ENCODE data around the gene SETD3. TPM values are rescaled to one million over a fixed set of nuclear protein-coding genes. Genes with fewer than 3 reads are reported as not detected.
A peak's percentile ranks its signal among the peaks of the same experiment; 100 is the strongest.

SETD3 gene
- total RNA-seq, 5 donors from 2014 or later (not counting 1 experiment from before 2014, with no cell fraction given), result 47.7 to 64.6 (median 52.4) TPM

DNA sequence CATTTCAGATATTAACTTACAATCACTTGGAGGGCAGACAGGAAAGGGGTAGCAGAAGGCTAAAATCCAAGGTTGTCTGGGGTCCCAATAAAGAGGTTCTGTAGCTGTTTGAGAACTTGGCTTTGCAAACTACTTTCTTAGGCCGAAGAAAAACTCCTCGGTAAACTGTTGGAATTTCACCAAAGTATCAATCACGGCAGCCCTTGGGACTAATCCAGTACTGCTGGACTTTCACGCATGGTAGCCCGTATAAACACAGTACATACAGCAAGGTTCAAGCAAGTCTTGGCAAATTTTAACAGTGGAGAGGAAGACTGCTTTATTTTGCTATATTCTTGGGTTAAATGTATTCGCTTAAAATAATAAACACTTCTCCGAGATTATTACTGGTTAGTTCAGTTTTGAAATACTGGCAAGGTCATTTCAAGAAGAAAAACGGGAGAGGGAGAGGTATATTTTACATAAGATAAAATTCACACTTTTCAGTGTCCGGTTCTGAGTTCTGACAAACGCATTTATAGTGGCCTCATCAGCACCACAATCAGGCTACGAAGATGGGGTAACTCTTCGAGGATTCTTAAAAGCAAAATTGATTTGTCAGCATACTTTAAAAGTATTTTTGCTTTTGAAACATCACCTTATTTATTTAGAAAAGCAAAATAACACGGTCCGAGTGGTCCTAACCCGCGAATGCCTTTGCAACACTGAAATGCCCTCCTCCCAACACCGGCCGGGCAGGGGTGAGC lies 1.3 kb downstream of the SETD3 start:
- H3K9me3 ChIP-seq, result no peaks in the 10 kb centered on the region
- 29% methylated on average over 6 of the region's 18 CpGs for WGBS (ENCODE audit: insufficient coverage)
- peaks cover 3% of the 10 kb centered on the region for H3K36me3 Mint-ChIP-seq
- peaks cover 51 to 62% (median 61%) of the 10 kb centered on the region in 3 donors for H3K4me1 Mint-ChIP-seq
- ChIA-PET CTCF (no interaction called here), POLR2A (no interaction called here)
- H3K9me3 Mint-ChIP-seq, result no peaks in the 10 kb centered on the region
- no peaks in the 10 kb centered on the region for H3K36me3 ChIP-seq (ENCODE audit: control insufficient read depth in 2 of 2, extremely low read depth in 1 of 2, insufficient read depth in 1 of 2, low read length in 1 of 2)
- peak overlapping the region; percentile 23 to 75 for H3K27ac Mint-ChIP-seq
- no peak for ATAC-seq (replicated peaks in 1 of 4)
- H3K4me3 Mint-ChIP-seq, result peak overlapping the region; percentile 90 to 96 (median 92)
- H3K27ac ChIP-seq (ENCODE audit: low read length), result no peak overlapping the region
- peaks cover 20 to 23% of the 10 kb centered on the region in 2 experiments for H3K4me1 ChIP-seq (ENCODE audit: control insufficient read depth in 1 of 2, extremely low read depth in 1 of 2, insufficient read depth in 2 of 2, low read length in 2 of 2)
- DNase-seq, result no peak
- H3K27me3 ChIP-seq (replicated peaks in 1 of 2; ENCODE audit: control insufficient read depth in 2 of 2, extremely low read depth in 1 of 2, insufficient read depth in 2 of 2, low read length in 1 of 2), result no peaks in the 10 kb centered on the region
- no peaks in the 10 kb centered on the region for H3K27me3 Mint-ChIP-seq
- H3K4me3 ChIP-seq (ENCODE audit: control insufficient read depth in 1 of 2, extremely low read depth in 1 of 2, low read length in 1 of 2), result peak overlapping the region; percentile 57 to 72

DNA sequence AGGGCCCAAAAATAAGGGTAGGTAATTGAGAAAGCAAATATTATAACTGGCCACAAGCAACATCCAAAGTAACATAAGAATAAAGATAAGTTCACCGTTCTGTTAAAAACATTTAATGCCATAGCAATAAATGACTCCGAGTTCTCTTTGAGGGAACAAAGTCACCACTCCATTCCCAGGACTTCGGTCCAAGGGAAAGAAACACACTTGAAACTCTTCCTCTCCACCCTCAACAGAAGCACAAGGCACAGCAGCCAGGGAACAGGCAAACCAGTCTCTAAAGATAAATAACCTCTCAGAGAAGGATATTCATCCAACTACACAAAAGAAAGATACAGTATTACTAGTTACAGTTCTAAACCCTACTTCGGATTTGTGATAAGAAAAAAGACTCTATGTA lies 2.5 kb downstream of the SETD3 start:
- no peak for DNase-seq
- Mint-ChIP-seq H3K36me3 (peaks cover 3% of the 10 kb centered on the region), H3K27ac (no peak overlapping the region)

DNA sequence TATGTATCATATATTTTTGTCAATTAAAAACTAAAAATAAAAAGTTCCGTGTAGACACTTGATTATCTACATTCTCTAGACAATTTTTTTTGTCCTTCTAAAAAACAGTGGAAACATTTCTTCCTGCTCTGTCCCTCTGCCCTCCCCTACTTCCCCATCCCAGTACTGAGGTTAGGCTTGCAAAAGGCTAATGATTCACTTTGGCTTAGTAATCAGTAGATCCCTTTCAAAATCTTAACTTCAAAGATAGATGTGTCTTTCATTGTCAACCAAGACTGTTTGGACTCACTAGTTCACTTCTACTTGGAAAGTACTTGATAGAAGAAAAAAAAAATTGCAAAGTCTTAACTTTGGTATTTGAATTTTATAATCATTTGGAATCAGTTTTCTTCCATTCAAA lies 3.8 kb downstream of the SETD3 start:
- ATAC-seq (replicated peaks in 1 of 4) (no peak), DNase-seq (no peak)
- no peaks in the 10 kb centered on the region for H3K27me3 ChIP-seq (replicated peaks in 1 of 2; ENCODE audit: control insufficient read depth in 2 of 2, extremely low read depth in 1 of 2, insufficient read depth in 2 of 2, low read length in 1 of 2)
- peaks cover 3% of the 10 kb centered on the region for H3K36me3 Mint-ChIP-seq
- POLR2A ChIA-PET, result no interaction called here
- H3K27ac Mint-ChIP-seq, result no peak overlapping the region
- no peaks in the 10 kb centered on the region for H3K27me3 Mint-ChIP-seq
- peaks cover 31 to 51% (median 51%) of the 10 kb centered on the region in 3 donors for H3K4me1 Mint-ChIP-seq
- H3K9me3 Mint-ChIP-seq, result no peaks in the 10 kb centered on the region
- no peaks in the 10 kb centered on the region for H3K9me3 ChIP-seq
- no peak overlapping the region for H3K4me3 Mint-ChIP-seq
- no peaks in the 10 kb centered on the region for H3K36me3 ChIP-seq (ENCODE audit: control insufficient read depth in 2 of 2, extremely low read depth in 1 of 2, insufficient read depth in 1 of 2, low read length in 1 of 2)
- CTCF ChIA-PET, result no interaction called here
- H3K4me3 ChIP-seq (ENCODE audit: control insufficient read depth in 1 of 2, extremely low read depth in 1 of 2, low read length in 1 of 2), result no peak overlapping the region
- no CpG with 5 or more reads among the region's 1 CpG for WGBS (ENCODE audit: insufficient coverage)
- H3K27ac ChIP-seq (ENCODE audit: low read length), result no peak overlapping the region
- H3K4me1 ChIP-seq (ENCODE audit: control insufficient read depth in 1 of 2, extremely low read depth in 1 of 2, insufficient read depth in 2 of 2, low read length in 2 of 2), result peaks cover 10 to 15% of the 10 kb centered on the region in 2 experiments

More for the DNA sequence above, 2.5 kb downstream of the SETD3 start:
- Mint-ChIP-seq H3K9me3 (no peaks in the 10 kb centered on the region), H3K4me1 (peaks cover 44 to 58% (median 57%) of the 10 kb centered on the region in 3 donors), H3K27me3 (no peaks in the 10 kb centered on the region), H3K4me3 (peak overlapping the region in 2 of 3 donors; percentile 0 to 7)
- H3K27me3 ChIP-seq (replicated peaks in 1 of 2; ENCODE audit: control insufficient read depth in 2 of 2, extremely low read depth in 1 of 2, insufficient read depth in 2 of 2, low read length in 1 of 2), result no peaks in the 10 kb centered on the region
- POLR2A ChIA-PET, result no interaction called here
- no peaks in the 10 kb centered on the region for H3K36me3 ChIP-seq (ENCODE audit: control insufficient read depth in 2 of 2, extremely low read depth in 1 of 2, insufficient read depth in 1 of 2, low read length in 1 of 2)
- WGBS (ENCODE audit: insufficient coverage), result 100% methylated on average over 2 of the region's 4 CpGs
- no peak overlapping the region for H3K4me3 ChIP-seq (ENCODE audit: control insufficient read depth in 1 of 2, extremely low read depth in 1 of 2, low read length in 1 of 2)
- H3K27ac ChIP-seq (ENCODE audit: low read length), result no peak overlapping the region
- no peaks in the 10 kb centered on the region for H3K9me3 ChIP-seq
- CTCF ChIA-PET, result no interaction called here
- ATAC-seq (replicated peaks in 1 of 4), result no peak
- H3K4me1 ChIP-seq (ENCODE audit: control insufficient read depth in 1 of 2, extremely low read depth in 1 of 2, insufficient read depth in 2 of 2, low read length in 2 of 2), result peaks cover 17 to 23% of the 10 kb centered on the region in 2 experiments

DNA sequence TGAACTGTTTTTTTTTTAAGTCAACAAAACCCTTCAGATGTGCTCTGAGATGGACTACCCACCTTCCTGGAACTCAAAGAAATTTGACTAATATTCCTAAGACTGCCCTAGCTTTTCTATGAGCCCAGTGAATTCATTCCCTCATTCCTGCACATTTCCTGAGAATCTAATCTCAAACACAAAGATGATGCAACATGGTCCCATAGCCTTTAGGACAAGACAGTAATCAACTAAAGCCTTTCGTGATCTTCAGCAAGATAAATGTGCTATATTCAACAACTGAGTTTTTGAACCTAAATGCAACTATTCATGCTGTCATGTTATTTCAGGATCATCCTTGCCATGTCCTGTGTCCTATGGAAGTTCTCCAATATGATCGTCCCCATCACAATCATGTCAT lies 5.0 kb downstream of the SETD3 start:
- no peak for ATAC-seq (replicated peaks in 1 of 4)
- Mint-ChIP-seq H3K36me3 (peaks cover 3% of the 10 kb centered on the region), H3K27ac (no peak overlapping the region), H3K4me3 (no peak overlapping the region), H3K27me3 (no peaks in the 10 kb centered on the region), H3K4me1 (peaks cover 31 to 51% (median 48%) of the 10 kb centered on the region in 3 donors), H3K9me3 (no peaks in the 10 kb centered on the region)
- no peaks in the 10 kb centered on the region for H3K36me3 ChIP-seq (ENCODE audit: control insufficient read depth in 2 of 2, extremely low read depth in 1 of 2, insufficient read depth in 1 of 2, low read length in 1 of 2)
- H3K27ac ChIP-seq (ENCODE audit: low read length), result no peak overlapping the region
- peaks cover 10 to 13% of the 10 kb centered on the region in 2 experiments for H3K4me1 ChIP-seq (ENCODE audit: control insufficient read depth in 1 of 2, extremely low read depth in 1 of 2, insufficient read depth in 2 of 2, low read length in 2 of 2)
- no peak overlapping the region for H3K4me3 ChIP-seq (ENCODE audit: control insufficient read depth in 1 of 2, extremely low read depth in 1 of 2, low read length in 1 of 2)
- POLR2A ChIA-PET, result interaction anchor here in 1 of 2 donors (0.6 kb wide), 1 partner anchor 80 kb away, joined by 4 read pairs; no protein-coding TSS in a partner anchor
- H3K27me3 ChIP-seq (replicated peaks in 1 of 2; ENCODE audit: control insufficient read depth in 2 of 2, extremely low read depth in 1 of 2, insufficient read depth in 2 of 2, low read length in 1 of 2), result no peaks in the 10 kb centered on the region
- WGBS (ENCODE audit: insufficient coverage), result 100% methylated on average over 1 of the region's 2 CpGs
- no peak for DNase-seq
- CTCF ChIA-PET, result no interaction called here
- H3K9me3 ChIP-seq, result no peaks in the 10 kb centered on the region

DNA sequence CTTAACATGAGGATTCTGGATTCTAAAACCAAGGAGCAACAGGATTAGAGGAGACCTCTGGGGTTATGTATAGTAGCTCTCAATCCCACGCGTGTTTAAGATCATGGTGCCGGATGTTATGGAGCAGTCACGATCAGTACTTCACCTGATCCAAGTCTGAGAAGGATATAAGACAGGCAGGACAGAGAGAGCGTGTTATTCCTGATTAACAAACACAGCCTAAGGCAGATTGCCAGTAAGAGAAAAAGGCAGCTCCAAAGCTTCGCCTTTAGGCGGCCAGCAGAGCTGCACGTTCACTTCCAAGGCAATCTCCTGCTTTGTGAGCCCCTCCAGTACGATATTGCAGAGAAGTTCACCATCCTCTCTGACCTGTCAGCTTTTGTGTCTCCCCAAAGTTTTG lies 5.5 kb downstream of the SETD3 start:
- ATAC-seq (replicated peaks in 1 of 4) (no peak), DNase-seq (no peak)
- Histone ChIP-seq H3K36me3 (ENCODE audit: control insufficient read depth in 2 of 2, extremely low read depth in 1 of 2, insufficient read depth in 1 of 2, low read length in 1 of 2) (no peaks in the 10 kb centered on the region), H3K27ac (ENCODE audit: low read length) (no peak overlapping the region), H3K4me1 (ENCODE audit: control insufficient read depth in 1 of 2, extremely low read depth in 1 of 2, insufficient read depth in 2 of 2, low read length in 2 of 2) (peaks cover 13% of the 10 kb centered on the region in 2 experiments), H3K9me3 (no peaks in the 10 kb centered on the region), H3K27me3 (replicated peaks in 1 of 2; ENCODE audit: control insufficient read depth in 2 of 2, extremely low read depth in 1 of 2, insufficient read depth in 2 of 2, low read length in 1 of 2) (no peaks in the 10 kb centered on the region), H3K4me3 (ENCODE audit: control insufficient read depth in 1 of 2, extremely low read depth in 1 of 2, low read length in 1 of 2) (no peak overlapping the region)
- Mint-ChIP-seq H3K4me1 (peaks cover 36 to 56% (median 51%) of the 10 kb centered on the region in 3 donors), H3K9me3 (no peaks in the 10 kb centered on the region), H3K27me3 (no peaks in the 10 kb centered on the region), H3K36me3 (peaks cover 3% of the 10 kb centered on the region), H3K27ac (no peak overlapping the region), H3K4me3 (no peak overlapping the region)
- ChIA-PET CTCF (no interaction called here), POLR2A (no interaction called here)
- over 99% methylated on average over 9 of the region's 9 CpGs for WGBS (ENCODE audit: insufficient coverage)

DNA sequence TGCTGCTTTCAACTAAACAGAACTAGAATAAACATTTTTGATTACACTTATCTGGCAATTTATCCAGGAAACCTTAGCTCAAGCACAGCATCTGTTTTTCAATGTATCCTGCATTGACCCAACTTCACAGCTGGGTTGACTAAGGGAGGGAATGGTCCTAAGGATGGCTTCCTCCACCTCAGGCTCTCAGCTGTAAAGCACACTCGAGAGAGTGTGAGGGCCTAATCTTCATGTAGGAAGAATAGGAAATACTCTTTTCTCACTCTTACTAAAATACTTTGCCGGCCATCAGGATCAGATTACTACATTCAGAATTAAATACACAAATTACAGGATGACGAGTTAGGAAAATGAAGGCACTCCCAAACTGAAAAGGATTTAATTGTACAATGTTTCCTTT lies 7.2 kb downstream of the SETD3 start:
- Histone ChIP-seq H3K36me3 (ENCODE audit: control insufficient read depth in 2 of 2, extremely low read depth in 1 of 2, insufficient read depth in 1 of 2, low read length in 1 of 2) (no peaks in the 10 kb centered on the region), H3K27me3 (replicated peaks in 1 of 2; ENCODE audit: control insufficient read depth in 2 of 2, extremely low read depth in 1 of 2, insufficient read depth in 2 of 2, low read length in 1 of 2) (no peaks in the 10 kb centered on the region), H3K4me1 (ENCODE audit: control insufficient read depth in 1 of 2, extremely low read depth in 1 of 2, insufficient read depth in 2 of 2, low read length in 2 of 2) (peaks cover 6% of the 10 kb centered on the region in 2 experiments), H3K27ac (ENCODE audit: low read length) (no peak overlapping the region), H3K4me3 (ENCODE audit: control insufficient read depth in 1 of 2, extremely low read depth in 1 of 2, low read length in 1 of 2) (no peak overlapping the region), H3K9me3 (no peaks in the 10 kb centered on the region)
- H3K27me3 Mint-ChIP-seq, result no peaks in the 10 kb centered on the region
- H3K27ac Mint-ChIP-seq, result no peak overlapping the region
- POLR2A ChIA-PET, result no interaction called here
- H3K4me1 Mint-ChIP-seq, result peaks cover 38 to 59% (median 57%) of the 10 kb centered on the region in 3 donors
- CTCF ChIA-PET, result no interaction called here
- WGBS (ENCODE audit: insufficient coverage), result 100% methylated on average over 2 of the region's 3 CpGs
- DNase-seq (no peak), ATAC-seq (replicated peaks in 1 of 4) (no peak)
- H3K9me3 Mint-ChIP-seq, result no peaks in the 10 kb centered on the region
- peaks cover 3% of the 10 kb centered on the region for H3K36me3 Mint-ChIP-seq
- H3K4me3 Mint-ChIP-seq, result no peak overlapping the region
